Measurements from ENCODE around the gene TUBA8. TPM values are rescaled to one million over a fixed set of nuclear protein-coding genes. Genes with fewer than 3 reads are reported as not detected.
"Not testable (repeated sequence)": the region's sequence is repeated elsewhere in the genome, so short reads cannot be mapped to it uniquely, and the experiment has no call there.

Gene TUBA8
- total RNA-seq: under 1 TPM in 1 of 2 experiments, not detected in 1; 0.25 TPM

DNA sequence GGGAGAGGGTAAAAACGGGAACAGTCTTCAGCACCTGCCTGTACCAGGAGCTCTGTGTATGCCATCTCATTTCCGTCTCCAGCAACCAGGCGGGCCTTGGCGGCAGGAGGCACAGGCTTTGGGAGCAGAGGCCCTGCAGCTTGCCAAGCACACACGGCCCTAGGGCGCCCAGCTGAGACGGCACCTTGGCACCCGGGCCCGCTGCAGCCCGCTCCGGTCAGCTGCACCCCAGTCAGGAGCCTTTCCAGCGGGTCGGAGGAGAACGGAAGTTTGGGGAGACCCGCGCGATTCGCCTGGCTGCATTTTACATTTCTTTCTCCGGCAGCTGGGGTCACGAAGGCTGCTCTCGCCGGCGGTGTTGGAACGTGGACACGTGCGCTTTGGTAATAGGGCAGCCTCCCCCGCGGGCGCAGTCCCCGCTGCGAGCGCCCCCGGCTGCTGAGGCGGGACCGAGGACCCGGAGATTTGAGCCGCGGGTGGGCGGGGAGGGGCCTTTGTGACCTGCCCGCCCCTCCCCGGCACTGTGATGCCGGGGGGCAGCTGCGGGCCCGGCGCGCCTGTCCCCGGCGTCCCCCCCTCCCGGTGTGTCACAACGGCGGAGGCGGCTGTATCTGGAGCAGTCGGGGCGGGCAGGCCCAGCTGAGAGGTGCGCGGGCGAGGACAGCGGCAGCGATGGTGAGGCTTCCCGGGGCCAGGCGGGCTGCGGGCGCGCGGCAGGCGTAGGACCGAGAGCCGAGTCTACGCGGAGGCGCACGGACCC, at the start of gene TUBA8:
Gene TUBA8 (plus strand): TSS at position 616 of the 760 bp plus-strand sequence. CDS start 57 bp downstream, at position 673.
- Mint-ChIP-seq H3K27ac (no peak within 1 kb of the TSS), H3K27me3 (ENCODE audit: low read depth) (peaks cover 32% of the 10 kb centered on the region), H3K9me3 (peaks cover 11% of the 10 kb centered on the region), H3K36me3 (ENCODE audit: low read depth) (peaks cover 9% of the 10 kb centered on the region), H3K4me3 (peak within 1 kb of the TSS; percentile 37), H3K4me1 (ENCODE audit: low read depth) (peaks cover 30% of the 10 kb centered on the region)
- CTCF ChIA-PET: no interaction called here
- peak; percentile 35 for DNase-seq
- intact Hi-C loops (cut with micrococcal nuclease): no loop called here

DNA sequence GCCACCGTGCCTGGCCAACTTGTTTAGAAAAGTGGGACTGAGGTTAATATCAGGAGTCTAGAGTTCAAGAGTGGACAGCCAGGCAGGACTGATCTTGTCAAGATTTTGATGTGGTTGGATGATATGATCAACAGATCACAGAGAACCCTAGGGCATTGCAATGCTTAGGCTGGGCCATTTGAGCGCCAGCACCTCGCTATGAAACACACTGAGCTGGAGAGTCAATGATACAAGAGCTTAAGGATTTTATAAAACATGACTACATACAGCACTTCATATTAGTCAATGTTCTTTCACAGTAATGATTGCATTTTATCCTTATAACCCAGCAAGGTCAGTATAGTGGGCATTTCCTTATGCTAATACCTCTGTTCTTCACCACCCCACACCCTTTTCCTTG, 48.2 kb upstream of the TUBA8 start:
- Mint-ChIP-seq H3K9me3 (no peaks in the 10 kb centered on the region), H3K27me3 (ENCODE audit: low read depth) (peaks cover 23% of the 10 kb centered on the region), H3K27ac (no peak overlapping the region), H3K36me3 (ENCODE audit: low read depth) (no peaks in the 10 kb centered on the region), H3K4me1 (ENCODE audit: low read depth) (no peaks in the 10 kb centered on the region), H3K4me3 (no peak overlapping the region)
- intact Hi-C loops (cut with micrococcal nuclease): no loop called here
- no peak for DNase-seq
- CTCF ChIA-PET: interaction anchor here (0.8 to 1.4 kb wide), 2 partner anchors 14 to 232 kb away, joined by 3 read pairs; no protein-coding TSS in a partner anchor

DNA sequence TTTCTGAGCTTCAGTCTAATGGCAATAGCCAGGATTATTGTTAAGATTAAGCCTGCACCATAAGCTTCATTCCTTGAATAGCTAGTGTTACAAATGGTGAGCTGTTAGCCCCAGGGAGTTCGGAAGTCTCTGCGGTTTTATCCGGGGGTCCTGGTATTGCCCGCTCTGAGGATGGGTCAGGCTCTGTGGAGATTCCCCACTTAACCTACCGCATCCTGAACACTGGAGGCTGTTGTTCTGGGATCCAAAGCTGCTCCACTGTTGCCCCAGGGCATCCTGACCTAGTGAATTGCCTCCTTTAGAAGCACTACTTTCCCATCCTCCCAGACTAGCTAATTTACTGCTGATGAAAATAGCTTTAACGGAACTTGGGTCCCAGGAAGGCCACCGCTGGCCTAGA, 47.3 kb upstream of the TUBA8 start:
- Mint-ChIP-seq H3K27ac (no peak overlapping the region), H3K9me3 (no peaks in the 10 kb centered on the region), H3K36me3 (ENCODE audit: low read depth) (no peaks in the 10 kb centered on the region), H3K27me3 (ENCODE audit: low read depth) (peaks cover 23% of the 10 kb centered on the region), H3K4me1 (ENCODE audit: low read depth) (no peaks in the 10 kb centered on the region), H3K4me3 (no peak overlapping the region)
- no peak for DNase-seq
- CTCF ChIA-PET: interaction anchor here (0.8 to 1.4 kb wide), 2 partner anchors 13 to 233 kb away, joined by 3 read pairs; no protein-coding TSS in a partner anchor
- intact Hi-C loops (cut with micrococcal nuclease): no loop called here

DNA sequence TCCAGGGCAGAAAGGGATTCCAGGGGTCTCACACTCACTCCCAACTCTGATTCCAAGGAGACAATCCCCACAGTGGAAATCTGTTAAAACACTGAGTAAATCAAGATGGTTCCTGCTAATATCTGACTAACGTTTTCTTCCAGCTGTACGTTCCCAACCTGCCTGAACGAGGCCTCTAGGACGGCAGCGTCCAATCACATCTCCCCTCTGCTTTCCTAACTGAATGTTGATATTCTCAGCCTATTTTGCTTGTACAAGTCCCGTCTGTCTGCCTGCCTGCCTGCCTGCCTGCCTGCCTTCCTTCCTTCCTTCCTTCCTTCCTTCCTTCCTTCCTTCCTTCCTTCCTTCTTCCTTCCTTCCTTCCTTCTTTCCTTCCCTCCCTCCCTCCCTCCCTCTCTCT, 46.9 kb upstream of the TUBA8 start:
- H3K4me1 Mint-ChIP-seq (ENCODE audit: low read depth); H3K36me3 Mint-ChIP-seq (ENCODE audit: low read depth); DNase-seq; H3K9me3 Mint-ChIP-seq; intact Hi-C loops (cut with micrococcal nuclease); CTCF ChIA-PET; H3K4me3 Mint-ChIP-seq; H3K27ac Mint-ChIP-seq: not testable (repeated sequence)
- peaks cover 23% of the 10 kb centered on the region for H3K27me3 Mint-ChIP-seq (ENCODE audit: low read depth)

DNA sequence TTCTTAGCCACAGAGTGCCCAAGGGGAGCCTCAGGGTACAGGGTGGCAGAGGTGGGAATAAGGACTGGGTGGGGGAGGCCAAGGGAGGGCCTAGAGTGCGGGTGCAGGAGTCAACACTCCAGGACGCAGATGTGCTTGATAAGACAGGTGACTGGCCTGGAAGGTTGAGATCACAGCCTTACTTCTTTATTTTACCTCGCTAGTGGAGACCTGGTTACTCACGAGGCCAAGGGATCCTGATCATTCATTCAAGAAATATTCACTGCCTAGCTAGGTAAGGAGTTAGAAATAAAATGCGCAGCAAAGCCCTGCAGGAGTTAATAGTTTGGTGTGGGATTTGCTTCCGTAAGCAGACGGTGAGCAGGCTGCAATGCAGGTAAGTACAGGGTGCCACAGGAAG, 46.0 kb upstream of the TUBA8 start:
- intact Hi-C loops (cut with micrococcal nuclease): no loop called here
- no peaks in the 10 kb centered on the region for H3K9me3 Mint-ChIP-seq
- no peak for DNase-seq
- no peaks in the 10 kb centered on the region for H3K4me1 Mint-ChIP-seq (ENCODE audit: low read depth)
- H3K27ac Mint-ChIP-seq: no peak overlapping the region
- no peaks in the 10 kb centered on the region for H3K36me3 Mint-ChIP-seq (ENCODE audit: low read depth)
- CTCF ChIA-PET: interaction anchor here (2.0 kb wide), 1 partner anchor 11 kb away, joined by 12 read pairs; no protein-coding TSS in a partner anchor
- H3K4me3 Mint-ChIP-seq: no peak overlapping the region
- peaks cover 23% of the 10 kb centered on the region for H3K27me3 Mint-ChIP-seq (ENCODE audit: low read depth)

DNA sequence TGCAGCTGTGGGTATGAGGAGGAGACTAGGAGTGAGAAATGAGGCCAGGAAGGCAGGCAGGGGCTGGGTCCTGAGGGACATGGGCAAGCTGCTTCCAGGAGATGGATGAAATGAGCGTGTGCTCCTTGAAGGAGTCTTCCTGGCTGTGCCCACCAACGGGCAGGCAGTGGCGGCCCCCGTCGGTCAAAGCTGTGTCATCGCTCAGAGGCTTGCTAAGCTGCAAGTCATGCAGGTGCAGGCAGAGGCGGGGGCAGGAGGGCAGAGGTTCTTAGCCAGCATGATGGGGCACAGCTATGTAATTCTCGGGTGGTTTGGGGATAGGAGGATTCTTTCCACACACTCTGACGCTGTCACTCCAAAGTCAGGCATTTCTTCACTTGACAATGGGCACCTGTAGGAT, 45.4 kb upstream of the TUBA8 start:
- no peaks in the 10 kb centered on the region for H3K9me3 Mint-ChIP-seq
- DNase-seq: no peak
- no peak overlapping the region for H3K4me3 Mint-ChIP-seq
- peaks cover 23% of the 10 kb centered on the region for H3K27me3 Mint-ChIP-seq (ENCODE audit: low read depth)
- H3K36me3 Mint-ChIP-seq (ENCODE audit: low read depth): no peaks in the 10 kb centered on the region
- CTCF ChIA-PET: interaction anchor here (2.0 kb wide), 1 partner anchor 10 kb away, joined by 12 read pairs; no protein-coding TSS in a partner anchor
- no peaks in the 10 kb centered on the region for H3K4me1 Mint-ChIP-seq (ENCODE audit: low read depth)
- intact Hi-C loops (cut with micrococcal nuclease): no loop called here
- H3K27ac Mint-ChIP-seq: no peak overlapping the region

DNA sequence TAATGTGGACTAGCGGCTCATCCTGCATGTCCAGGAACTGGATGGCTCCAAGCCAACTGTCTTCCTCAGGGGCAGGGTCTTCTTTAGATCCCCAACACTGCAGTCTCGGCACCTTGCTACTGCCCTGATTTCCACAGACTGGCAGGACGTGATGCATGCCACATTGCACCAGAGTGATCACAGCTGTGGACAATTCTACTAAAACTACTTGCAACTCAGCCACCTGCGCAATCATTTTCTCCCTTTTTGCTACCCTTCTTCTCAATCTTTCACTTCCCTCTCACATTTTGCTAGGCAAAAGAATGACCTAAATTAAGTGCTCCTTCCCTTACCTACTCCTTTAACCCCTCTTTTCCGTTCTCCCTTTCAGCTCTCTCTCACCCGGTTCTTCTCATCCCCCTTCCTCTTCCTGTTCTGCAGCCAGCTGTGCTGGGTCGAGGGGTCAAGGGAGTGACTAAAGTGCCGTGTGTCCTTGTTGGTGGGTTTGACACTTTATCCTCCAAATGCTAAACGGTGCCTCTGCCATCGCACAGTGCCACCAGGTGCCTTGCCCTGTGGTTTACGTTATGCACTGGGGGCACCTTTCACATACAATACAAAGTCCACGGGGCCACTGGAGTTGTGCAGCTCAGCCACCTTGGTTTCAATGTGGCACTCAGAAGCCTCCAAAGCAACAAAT, 44.3 kb upstream of the TUBA8 start:
- CTCF ChIA-PET: interaction anchor here (1.1 to 2.0 kb wide), 2 partner anchors 9 to 236 kb away, joined by 3 to 12 read pairs; no protein-coding TSS in a partner anchor

DNA sequence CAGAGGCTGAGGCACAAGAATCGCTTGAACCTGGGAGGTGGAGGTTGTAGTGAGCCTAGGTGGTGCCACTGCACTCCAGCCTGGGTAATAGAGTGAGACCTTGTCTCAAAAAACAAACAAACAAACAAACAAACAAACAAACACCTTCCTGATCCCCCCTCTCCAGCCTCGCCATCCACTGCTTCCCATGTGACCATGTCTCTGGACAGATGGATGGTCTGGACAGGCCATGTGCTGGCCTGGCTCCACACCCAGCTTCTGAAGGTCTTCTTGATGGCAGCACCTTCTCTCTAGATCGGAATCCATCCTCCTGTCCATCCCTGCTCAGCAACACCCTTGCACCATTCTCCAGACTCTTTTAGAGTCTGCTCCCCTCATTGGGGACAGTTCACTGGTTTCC, 43.5 kb upstream of the TUBA8 start:
- H3K4me1 Mint-ChIP-seq (ENCODE audit: low read depth): no peaks in the 10 kb centered on the region
- intact Hi-C loops (cut with micrococcal nuclease): no loop called here
- CTCF ChIA-PET: no interaction called here
- peaks cover 23% of the 10 kb centered on the region for H3K27me3 Mint-ChIP-seq (ENCODE audit: low read depth)
- H3K36me3 Mint-ChIP-seq (ENCODE audit: low read depth): no peaks in the 10 kb centered on the region
- H3K4me3 Mint-ChIP-seq: no peak overlapping the region
- H3K9me3 Mint-ChIP-seq: no peaks in the 10 kb centered on the region
- DNase-seq: no peak
- no peak overlapping the region for H3K27ac Mint-ChIP-seq

More for the DNA sequence above, 44.3 kb upstream of the TUBA8 start:
- Mint-ChIP-seq H3K4me3 (no peak overlapping the region), H3K36me3 (ENCODE audit: low read depth) (no peaks in the 10 kb centered on the region), H3K27ac (no peak overlapping the region), H3K4me1 (ENCODE audit: low read depth) (no peaks in the 10 kb centered on the region), H3K9me3 (no peaks in the 10 kb centered on the region), H3K27me3 (ENCODE audit: low read depth) (peaks cover 23% of the 10 kb centered on the region)
- intact Hi-C loops (cut with micrococcal nuclease): no loop called here
- DNase-seq: no peak

DNA sequence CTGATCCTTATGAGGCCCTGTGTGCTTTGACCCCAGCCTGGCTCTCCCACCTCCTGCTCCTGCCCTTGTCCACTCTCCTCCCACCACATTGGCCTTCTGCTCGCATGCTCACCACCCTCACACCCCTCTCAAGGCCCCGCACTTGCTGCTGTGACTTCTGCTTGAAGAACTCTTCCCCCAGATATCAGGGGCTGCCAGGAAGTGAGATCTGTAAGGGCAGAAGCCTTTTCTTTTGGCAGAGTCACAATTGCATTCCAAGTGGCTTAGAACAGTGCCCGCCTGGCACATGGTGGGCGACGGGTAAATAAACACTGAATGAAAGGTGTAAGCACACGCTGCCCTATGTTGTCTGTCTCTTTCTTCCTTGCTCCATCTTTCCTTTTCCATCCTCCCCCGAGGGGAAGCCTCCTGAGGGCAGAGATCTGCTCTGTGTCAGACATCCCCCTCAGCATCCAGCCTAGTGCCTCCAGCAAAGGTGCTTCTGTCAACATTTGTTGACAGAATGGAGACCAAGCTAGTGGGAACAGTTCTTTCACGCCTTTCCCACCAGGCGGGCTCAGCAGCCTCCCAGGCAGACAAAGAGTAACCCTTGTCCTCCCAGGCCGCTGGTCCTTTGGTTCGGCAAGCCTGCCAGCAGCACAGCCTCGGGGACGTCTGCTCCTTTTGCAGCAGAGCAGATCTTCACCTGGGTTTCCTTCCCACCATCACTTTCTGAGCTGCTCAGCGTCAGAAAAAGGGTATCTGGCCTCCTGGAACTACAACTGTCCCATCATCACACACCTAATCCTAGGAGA, 42.9 kb upstream of the TUBA8 start:
- CTCF ChIA-PET: no interaction called here
- no peaks in the 10 kb centered on the region for H3K36me3 Mint-ChIP-seq (ENCODE audit: low read depth)
- H3K4me3 Mint-ChIP-seq: no peak overlapping the region
- no peak overlapping the region for H3K27ac Mint-ChIP-seq
- intact Hi-C loops (cut with micrococcal nuclease): no loop called here
- no peak for DNase-seq
- no peaks in the 10 kb centered on the region for H3K9me3 Mint-ChIP-seq
- no peaks in the 10 kb centered on the region for H3K4me1 Mint-ChIP-seq (ENCODE audit: low read depth)
- peaks cover 23% of the 10 kb centered on the region for H3K27me3 Mint-ChIP-seq (ENCODE audit: low read depth)

DNA sequence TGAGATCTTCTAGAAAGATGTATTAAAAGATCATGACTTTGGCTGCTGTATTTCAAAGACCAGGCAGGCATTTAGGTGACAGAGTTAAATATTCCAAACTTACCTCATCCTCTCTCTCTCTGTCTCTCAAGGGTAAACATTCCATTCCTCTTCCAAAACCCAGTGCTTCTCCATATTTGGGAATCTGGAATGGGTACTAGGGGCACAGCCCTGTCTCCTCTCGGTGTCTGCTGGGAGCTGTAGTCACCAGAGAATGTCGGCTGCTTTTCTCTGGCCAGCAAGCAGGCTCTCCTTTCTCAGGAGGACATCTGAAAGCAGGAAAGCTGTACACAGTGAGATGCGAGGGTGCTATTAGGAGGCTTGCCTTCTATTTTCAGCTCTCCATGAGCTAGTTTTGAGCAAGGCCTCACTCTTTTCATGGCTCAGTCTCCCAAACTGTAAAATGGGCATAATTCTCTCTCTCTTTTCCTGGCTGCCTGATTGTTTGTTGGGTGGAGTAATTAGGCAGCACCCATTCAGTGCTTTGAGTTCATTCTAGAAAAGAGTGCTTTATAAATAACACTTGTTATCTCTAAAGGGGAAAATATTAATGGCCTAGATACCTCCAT, 42.1 kb upstream of the TUBA8 start:
- no peak overlapping the region for H3K27ac Mint-ChIP-seq
- no peaks in the 10 kb centered on the region for H3K36me3 Mint-ChIP-seq (ENCODE audit: low read depth)
- no peak overlapping the region for H3K4me3 Mint-ChIP-seq
- peaks cover 23% of the 10 kb centered on the region for H3K27me3 Mint-ChIP-seq (ENCODE audit: low read depth)
- H3K4me1 Mint-ChIP-seq (ENCODE audit: low read depth): no peaks in the 10 kb centered on the region
- intact Hi-C loops (cut with micrococcal nuclease): no loop called here
- H3K9me3 Mint-ChIP-seq: no peaks in the 10 kb centered on the region
- no peak for DNase-seq
- CTCF ChIA-PET: no interaction called here

DNA sequence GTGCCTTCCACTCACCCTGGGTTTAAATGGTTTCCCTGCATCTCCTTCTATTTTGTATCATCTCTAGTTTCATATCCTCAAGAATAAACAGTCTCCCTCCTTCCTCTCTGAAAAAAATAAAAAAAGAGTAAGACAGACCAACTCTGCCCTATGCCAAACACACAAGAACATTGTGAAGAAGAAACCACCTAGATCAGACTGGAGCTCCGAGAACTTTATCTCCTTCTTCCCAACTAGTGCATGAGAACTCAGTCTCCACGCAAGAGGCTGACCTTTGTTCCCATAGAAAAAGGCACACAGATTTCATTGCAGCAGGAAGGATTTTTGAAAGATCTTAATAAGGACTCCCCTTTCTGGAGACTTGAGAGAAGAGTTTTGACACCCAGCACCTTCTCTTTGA, 41.6 kb upstream of the TUBA8 start:
- H3K27me3 Mint-ChIP-seq (ENCODE audit: low read depth): peaks cover 23% of the 10 kb centered on the region
- no peaks in the 10 kb centered on the region for H3K36me3 Mint-ChIP-seq (ENCODE audit: low read depth)
- no peak for DNase-seq
- no peaks in the 10 kb centered on the region for H3K9me3 Mint-ChIP-seq
- H3K27ac Mint-ChIP-seq: no peak overlapping the region
- no peak overlapping the region for H3K4me3 Mint-ChIP-seq
- intact Hi-C loops (cut with micrococcal nuclease): no loop called here
- no peaks in the 10 kb centered on the region for H3K4me1 Mint-ChIP-seq (ENCODE audit: low read depth)
- CTCF ChIA-PET: interaction anchor here (0.6 to 1.8 kb wide), 2 partner anchors 180 to 239 kb away, joined by 3 to 8 read pairs; no protein-coding TSS in a partner anchor

DNA sequence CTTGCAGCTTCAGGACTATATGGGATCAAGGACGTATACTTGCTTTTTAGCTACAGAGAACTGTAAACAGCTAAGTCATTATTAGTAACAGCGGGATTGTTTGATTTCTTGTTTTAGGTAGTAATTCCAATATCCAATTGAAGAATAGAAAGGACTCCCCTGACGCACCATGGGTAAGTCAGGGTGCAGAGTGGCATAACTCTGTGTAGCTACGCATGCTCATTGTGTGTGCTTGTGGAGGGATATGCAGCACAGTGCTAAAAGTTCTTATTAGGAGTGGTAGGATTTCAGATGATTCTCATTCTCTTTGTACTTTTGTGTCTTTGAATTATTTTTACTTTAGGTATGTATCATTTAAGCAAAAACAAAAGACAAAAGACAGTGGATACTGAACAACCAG, 40.6 kb upstream of the TUBA8 start:
- Mint-ChIP-seq H3K36me3 (ENCODE audit: low read depth) (no peaks in the 10 kb centered on the region), H3K27me3 (ENCODE audit: low read depth) (peaks cover 18% of the 10 kb centered on the region), H3K4me3 (no peak overlapping the region), H3K9me3 (no peaks in the 10 kb centered on the region), H3K27ac (no peak overlapping the region), H3K4me1 (ENCODE audit: low read depth) (no peaks in the 10 kb centered on the region)
- CTCF ChIA-PET: interaction anchor here (0.7 to 1.8 kb wide), 4 partner anchors 238 to 250 kb away, joined by 3 to 8 read pairs (median 3); no protein-coding TSS in a partner anchor
- intact Hi-C loops (cut with micrococcal nuclease): no loop called here
- no peak for DNase-seq
